HL-60/S4 treated with phorbol 12-myristate 13-acetate at 8.2 ng/mL for 4 days and 3 days (cell line): ENCODE data around the gene SCARB1.

Source experiments
- in situ Hi-C: fragments of 300-500 bp; cut with MboI; formaldehyde crosslinking; loops from 2 replicates; pipeline ENCODE4 v1.15.0; 2022; ENCODE audit warnings: low sequenced_read_pairs

The SCARB1 gene

DNA sequence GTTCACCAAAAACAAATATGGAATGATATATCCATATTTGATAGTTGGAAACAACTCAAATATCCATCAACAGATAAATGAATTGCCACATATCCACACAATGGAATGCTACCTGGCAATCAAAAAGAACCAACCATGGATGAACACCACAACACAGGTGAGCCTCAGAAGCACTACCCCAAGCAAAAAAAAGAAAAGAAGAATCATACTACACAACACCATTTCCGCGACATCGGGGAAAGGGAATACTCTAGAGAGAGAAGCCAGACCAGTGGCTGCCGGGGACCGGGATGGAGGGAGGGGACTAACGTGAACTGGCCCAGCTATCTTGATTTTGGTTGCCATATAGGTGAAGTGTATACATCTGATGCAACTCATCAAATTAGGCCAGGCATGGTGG, 41.4 kb downstream of the SCARB1 start:
- in situ Hi-C loops = no loop called here

DNA sequence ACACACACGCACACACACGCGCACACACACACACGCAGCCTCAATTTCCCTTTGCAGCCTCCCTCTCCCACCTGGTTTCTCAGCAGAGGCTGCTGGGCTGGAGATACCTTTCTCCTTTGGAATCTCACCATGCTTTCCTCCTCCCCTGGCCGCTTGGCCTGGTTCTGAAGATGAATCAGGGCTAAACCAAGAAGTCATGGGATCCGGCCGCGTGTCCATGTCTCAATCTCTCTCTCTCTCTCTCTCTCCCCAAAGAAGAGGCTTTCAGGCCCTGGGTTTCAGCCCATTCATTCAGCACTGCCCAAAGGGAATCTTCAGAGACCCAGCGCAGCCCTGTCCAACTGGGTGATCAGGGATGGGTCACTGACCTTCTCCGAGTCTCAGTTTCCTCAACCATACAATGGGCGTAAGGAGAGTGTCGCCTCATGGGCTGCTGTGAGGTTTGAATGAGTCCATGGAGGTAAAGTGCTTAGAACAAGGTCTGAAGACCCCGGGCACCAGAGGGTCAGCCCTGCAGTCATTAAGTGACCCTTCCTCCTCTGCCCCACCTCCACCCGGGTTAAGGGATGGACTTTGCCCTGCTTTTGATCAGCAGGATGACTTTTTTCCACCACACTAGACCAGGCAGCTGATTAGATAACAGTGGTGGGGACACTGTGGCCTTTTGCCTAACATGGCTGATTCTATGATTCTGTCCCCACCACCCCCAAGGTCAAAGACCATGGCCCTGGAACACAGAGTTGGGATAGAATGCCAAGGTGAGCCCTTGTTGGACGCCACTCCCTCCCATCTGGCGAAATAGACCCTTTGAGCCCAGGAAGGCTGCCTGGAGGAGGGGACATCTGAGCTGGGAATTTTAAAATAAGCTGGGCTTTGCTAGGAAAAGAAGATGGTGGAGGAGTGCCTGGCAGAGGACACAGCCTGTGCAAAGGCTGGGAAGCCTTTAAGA, 42.1 kb downstream of the SCARB1 start:
- in situ Hi-C loops = no loop called here

- in situ Hi-C loops = no loop called here
Observed at GRCh38 chr12:124820199-124820598, 43.5 kb downstream of the SCARB1 start.

GRCh38 chr12:124819525-124819924, 44.1 kb downstream of the SCARB1 start:
- in situ Hi-C loops = no loop called here

DNA sequence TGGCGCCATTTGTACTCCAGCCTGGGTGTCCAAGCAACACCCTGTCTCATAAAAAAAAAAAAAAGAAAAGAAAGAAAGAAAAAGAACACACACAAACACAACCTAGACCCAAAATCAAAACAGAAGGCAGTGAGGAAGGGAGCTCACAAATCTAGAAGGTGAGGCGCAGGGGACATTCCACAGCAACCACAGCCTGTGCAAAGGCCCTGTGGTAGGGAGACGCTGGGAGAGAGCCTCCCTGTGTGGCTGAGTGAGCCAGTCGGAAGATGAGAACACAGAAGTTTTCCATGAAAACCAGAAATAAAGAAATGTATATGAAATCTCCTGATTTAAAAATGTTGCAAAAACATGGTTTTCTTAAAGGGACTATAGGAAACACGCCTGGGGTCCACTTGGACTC, 44.6 kb downstream of the SCARB1 start:
- in situ Hi-C loops = no loop called here

- in situ Hi-C loops = no loop called here
Observed at GRCh38 chr12:124817076-124818000, 46.3 kb downstream of the SCARB1 start.

- in situ Hi-C loops = no loop called here
Observed at GRCh38 chr12:124816295-124816854, 47.3 kb downstream of the SCARB1 start.

DNA sequence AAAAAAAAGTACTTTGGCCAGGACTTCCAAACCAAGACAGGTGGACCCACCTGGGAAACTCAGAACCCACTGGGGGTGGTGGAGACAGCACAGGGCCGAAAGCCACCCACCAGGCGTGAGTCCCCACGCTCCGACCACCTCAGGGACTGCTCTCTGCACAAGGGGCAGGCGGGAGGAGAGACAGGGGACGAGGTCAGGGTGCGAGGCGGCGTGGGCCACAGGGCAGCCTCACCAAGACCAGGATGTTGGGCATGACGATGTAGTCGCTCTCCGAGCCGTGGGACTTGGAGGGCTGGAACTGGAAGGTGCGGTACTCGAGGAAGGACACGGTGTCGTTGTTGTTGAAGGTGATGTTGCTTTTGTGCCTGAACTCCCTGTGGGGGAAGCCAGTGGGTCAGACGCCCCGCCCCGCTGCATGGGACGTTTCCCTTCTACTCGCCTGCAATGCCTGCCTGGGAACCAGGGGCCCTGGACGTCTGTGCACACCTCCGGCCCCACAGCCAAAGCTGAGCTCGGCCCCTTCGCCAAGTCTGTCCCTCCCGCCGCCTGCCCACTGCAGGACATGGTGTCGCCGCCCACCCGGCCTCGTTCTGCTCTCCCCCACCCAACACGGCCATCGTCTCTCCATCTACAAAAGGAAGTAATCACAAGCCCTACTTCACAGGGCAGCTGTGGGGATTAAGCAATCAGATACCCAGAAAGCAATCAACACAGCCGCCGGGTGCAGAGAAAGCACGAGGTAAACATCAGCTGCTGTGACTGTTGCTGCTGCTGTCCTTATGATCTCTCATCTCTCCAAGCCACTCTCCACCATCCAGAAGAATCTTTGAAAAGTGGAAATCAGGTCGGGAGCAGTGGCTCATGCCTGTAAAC, 48.7 kb downstream of the SCARB1 start:
- in situ Hi-C loops = no loop called here

DNA sequence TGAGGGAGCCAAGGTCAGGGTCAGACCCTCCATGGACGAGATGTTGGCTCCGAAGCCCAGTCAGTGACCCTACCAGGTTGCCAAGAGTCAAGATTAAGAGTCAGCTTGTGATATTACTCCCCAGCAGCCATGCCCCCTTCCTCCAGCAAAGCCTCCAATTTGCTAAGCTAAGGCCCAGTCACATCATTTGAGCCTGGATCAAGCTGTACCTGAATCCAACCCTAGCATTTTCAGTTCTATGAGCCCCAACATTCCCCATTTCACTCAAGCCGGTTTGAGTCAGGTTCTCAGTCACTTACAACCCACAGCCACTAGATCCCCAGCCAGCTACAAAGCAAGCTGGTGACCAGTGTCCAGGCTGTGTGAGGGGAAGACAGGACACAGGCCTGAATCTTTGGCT, 49.9 kb downstream of the SCARB1 start:
- in situ Hi-C loops = no loop called here

- in situ Hi-C loops = no loop called here
Observed at GRCh38 chr12:124812979-124813378, 50.7 kb downstream of the SCARB1 start.

- in situ Hi-C loops = no loop called here
Observed at GRCh38 chr12:124812356-124812755, 51.3 kb downstream of the SCARB1 start.

GRCh38 chr12:124811633-124812032, 52.0 kb downstream of the SCARB1 start:
- in situ Hi-C loops = no loop called here

- in situ Hi-C loops = no loop called here
Observed at GRCh38 chr12:124809878-124810277, 53.8 kb downstream of the SCARB1 start.

GRCh38 chr12:124809391-124809790, 54.3 kb downstream of the SCARB1 start:
- in situ Hi-C loops = no loop called here

DNA sequence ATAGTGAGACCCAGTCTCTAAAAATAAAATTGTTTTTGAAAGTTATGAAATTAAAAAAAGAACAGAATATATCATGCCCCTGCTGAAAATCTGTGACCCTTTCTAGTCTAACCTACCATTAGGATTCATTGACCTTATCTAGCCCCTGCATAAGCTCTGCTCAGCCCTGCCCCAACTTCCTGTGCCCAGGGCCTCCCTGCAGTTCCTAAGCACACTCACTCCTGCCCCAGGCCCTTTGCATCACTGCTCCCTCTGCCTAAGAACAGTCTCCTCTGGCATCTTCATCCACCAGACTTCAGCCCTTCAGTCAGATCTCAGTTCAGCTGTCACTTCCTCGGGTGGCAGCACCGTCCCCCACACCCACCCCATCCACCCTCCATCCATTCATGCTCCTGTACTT, 55.4 kb downstream of the SCARB1 start:
- in situ Hi-C loops = no loop called here

DNA sequence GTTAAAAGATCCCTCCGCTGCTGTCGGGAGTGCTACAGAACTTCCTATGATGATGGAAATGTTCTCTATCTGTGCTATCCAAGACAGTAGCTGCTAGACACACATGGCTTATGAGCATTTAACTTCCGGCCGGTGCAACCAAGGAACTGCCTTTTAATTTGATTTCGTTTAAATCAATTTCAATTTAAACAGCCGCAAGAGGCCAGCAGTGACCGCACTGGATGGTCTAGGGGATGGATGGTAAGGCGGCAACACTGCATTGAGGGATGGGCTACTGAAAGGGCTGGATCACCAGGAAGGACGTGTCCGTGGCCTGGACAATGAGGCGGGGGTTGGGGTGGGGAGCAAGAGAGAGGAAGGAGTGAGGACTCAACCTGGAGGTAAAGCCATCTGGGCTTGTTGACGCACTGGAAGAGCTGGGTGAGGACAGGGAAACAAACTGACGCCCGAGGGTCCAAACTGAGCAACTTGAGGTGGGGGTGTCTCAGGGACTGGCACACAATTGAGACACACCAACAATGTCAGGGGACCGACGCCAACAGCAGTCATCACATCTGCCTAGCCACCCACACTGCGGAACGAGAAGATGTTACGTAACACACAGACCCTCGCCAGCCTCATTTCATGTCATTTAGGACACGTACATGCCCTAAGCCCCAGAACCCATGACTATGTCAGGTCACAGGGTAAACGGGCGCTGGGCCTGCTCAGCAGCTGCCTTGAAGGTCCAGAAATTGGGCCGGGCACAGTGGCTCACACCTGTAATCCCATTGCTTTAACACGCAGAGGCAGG, 57.6 kb downstream of the SCARB1 start:
- in situ Hi-C loops = no loop called here

DNA sequence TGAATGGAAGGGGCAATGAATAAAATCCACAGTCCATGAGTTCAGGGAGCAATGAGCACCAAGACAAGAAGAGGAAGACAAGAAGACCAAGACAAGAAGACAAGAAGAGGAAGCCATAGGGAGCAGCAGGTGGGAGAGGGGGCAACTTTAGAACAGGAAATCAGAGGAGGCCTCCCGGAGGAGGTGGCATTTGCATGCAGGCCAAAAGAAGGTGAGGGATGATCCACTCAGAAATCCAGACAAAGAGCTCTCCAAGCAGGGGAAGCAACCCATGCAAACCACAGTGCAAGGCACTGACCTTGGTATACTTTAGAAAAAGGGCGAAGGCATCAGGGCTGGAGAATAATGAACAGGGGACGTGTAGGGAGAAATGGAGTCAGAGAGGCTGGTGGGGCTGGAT, 58.6 kb downstream of the SCARB1 start:
- in situ Hi-C loops = no loop called here

DNA sequence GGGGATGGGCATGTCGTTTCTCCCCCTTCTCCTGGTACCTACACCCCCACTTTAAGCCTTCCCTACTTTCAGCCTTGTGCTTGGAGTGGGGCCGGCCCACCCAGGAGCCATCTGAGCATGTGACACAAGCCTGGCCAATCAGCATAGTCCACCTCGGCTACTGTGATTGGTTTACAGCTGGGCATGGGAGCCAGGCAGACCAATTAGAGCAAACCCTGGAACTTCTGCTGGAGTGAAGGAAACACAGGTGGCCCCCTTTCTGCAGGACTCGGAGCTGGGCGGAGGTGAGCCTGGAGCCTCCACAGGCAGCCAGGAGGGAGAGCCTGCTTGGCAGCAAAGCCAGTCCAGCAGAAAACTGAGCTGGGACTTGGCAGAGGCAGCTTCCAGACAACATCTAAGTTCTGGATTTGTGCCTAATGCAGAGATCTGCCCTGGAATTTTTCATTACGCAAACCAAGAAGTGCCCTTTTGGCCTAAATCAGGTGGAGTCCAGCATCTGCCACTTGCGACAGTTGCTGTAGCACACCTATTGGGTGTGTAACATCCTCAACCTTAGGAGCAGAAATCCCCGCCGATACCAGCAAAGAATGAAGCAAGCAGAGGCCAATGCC, 59.5 kb downstream of the SCARB1 start:
- in situ Hi-C loops = no loop called here

GRCh38 chr12:124802361-124802760, 61.3 kb downstream of the SCARB1 start:
- in situ Hi-C loops = no loop called here
